HCT116 (cell line): ENCODE results near the gene ZNF555. TPM values are rescaled to one million over a fixed set of nuclear protein-coding genes. Genes with fewer than 3 reads are reported as not detected.

ENCODE experiments used
- ATAC-seq: fragments of 200-7000 bp; cut with Tn5 transposase; 2 replicates; pipeline ENCODE4 v1.9.1; 2020; ENCODE audit warnings: mild to moderate bottlenecking, moderate library complexity
- BruUV-seq: library from RNA; stranded (reverse); fragments of 400-500 nt; replicated peaks from 2 replicates; lab custom pipeline; 2021; lab: Mats Ljungman, UMichigan
- CTCF ChIA-PET: fragments of 300-600 bp; sonication (Branson Sonifier 250); formaldehyde crosslinking; loops from one replicate; lab custom pipeline; 2021; ENCODE audit warnings: antibody characterized with exemption; lab: Charles Lee
- POLR2A ChIA-PET: fragments of 300-600, 350-600 bp; sonication (Branson Sonifier 250); formaldehyde crosslinking; loops from one replicate; lab custom pipeline; 2021; ENCODE audit warnings: antibody characterized with exemption; lab: Charles Lee
- RAD21 ChIA-PET, 2 experiments: fragments of 300-600 bp; sonication (Branson Sonifier 250); formaldehyde crosslinking; loops; one replicate each; lab custom pipeline; 2023; ENCODE audit warnings: low total read pairs in 2 of 2; ENCODE audit not compliant: uncharacterized antibody in 2 of 2, unreplicated experiment in 2 of 2, low non-redundant PET in 1 of 2; lab: Charles Lee
- DNase-seq: peaks from one replicate; pipeline ENCODE4 v3.0.0-alpha.2; 2010; ENCODE audit warnings: low read depth, low spot score
- H2AFZ ChIP-seq: fragments of 200-600 bp; shearing (Covaris generic), sonication (generic); 2 replicates; pipeline ENCODE4 v1.6.1; 2017; ENCODE audit warnings: low read depth, mixed run types, mixed read lengths, antibody characterized with exemption, low read length; ENCODE audit not compliant: poor library complexity, severe bottlenecking
- H3K27ac ChIP-seq: 2 replicates; pipeline ENCODE4 v1.5.1; 2012; ENCODE audit warnings: low read depth, low read length
- H3K27me3 ChIP-seq: fragments of 200-600 bp; sonication (generic); 2 replicates; pipeline ENCODE4 v1.6.1; 2016; ENCODE audit warnings: mixed run types, low read length, mixed read lengths; ENCODE audit not compliant: insufficient read depth
- H3K36me3 ChIP-seq, 2 experiments: fragments of 200-500 bp in 1 of 2; fragments of 200-600 bp in 1 of 2; sonication (Bioruptor generic) in 1 of 2; sonication (generic) in 1 of 2; 2 replicates each; pipeline versions ENCODE4 v1.5.1 to v1.6.1; 2014 to 2016; ENCODE audit warnings: low read length in 2 of 2, inconsistent platforms in 1 of 2, mixed read lengths in 1 of 2, mixed run types in 1 of 2; ENCODE audit not compliant: insufficient read depth in 2 of 2, control insufficient read depth in 1 of 2
- H3K4me1 ChIP-seq, 2 experiments: fragments of 200-600 bp in 1 of 2; sonication (generic) in 1 of 2; 2 replicates each; pipeline versions ENCODE4 v1.5.1 to v1.6.1; 2012 to 2017; ENCODE audit warnings: low read length in 2 of 2, inconsistent platforms in 1 of 2, mild to moderate bottlenecking in 1 of 2, mixed read lengths in 1 of 2, mixed run types in 1 of 2, moderate library complexity in 1 of 2; ENCODE audit not compliant: insufficient read depth in 2 of 2, control insufficient read depth in 1 of 2
- H3K4me2 ChIP-seq: fragments of 200-600 bp; sonication (generic); 2 replicates; pipeline ENCODE4 v1.6.1; 2017; ENCODE audit warnings: mixed run types, low read length, mixed read lengths
- H3K4me3 ChIP-seq, 2 experiments: fragments of 200-600 bp in 1 of 2; sonication (generic) in 1 of 2; replicated peaks in 1 of 2; 2 replicates each; pipeline ENCODE4 v1.5.1; 2011 to 2016; ENCODE audit warnings: low read length in 2 of 2, control low read depth in 1 of 2, low read depth in 1 of 2, mild to moderate bottlenecking in 1 of 2, mixed read lengths in 1 of 2, mixed run types in 1 of 2
- H3K79me2 ChIP-seq: fragments of 200-600 bp; sonication (generic); 2 replicates; pipeline ENCODE4 v1.6.1; 2017; ENCODE audit warnings: mild to moderate bottlenecking, mixed run types, low read length, moderate library complexity, mixed read lengths; ENCODE audit not compliant: insufficient read depth
- H3K9ac ChIP-seq: fragments of 200-600 bp; sonication (generic); 2 replicates; pipeline ENCODE4 v1.6.1; 2016; ENCODE audit warnings: low read length, mixed read lengths
- H3K9me2 ChIP-seq: fragments of 200-600 bp; sonication (generic), shearing (Covaris generic); 2 replicates; pipeline ENCODE4 v1.6.1; 2017; ENCODE audit warnings: mixed run types, mild to moderate bottlenecking, moderate library complexity; ENCODE audit not compliant: insufficient read depth
- H3K9me3 ChIP-seq, 2 experiments: fragments of 200-500 bp in 1 of 2; fragments of 200-600 bp in 1 of 2; sonication (Bioruptor generic) in 1 of 2; sonication (generic) in 1 of 2; 2 replicates each; pipeline ENCODE4 v1.6.1; 2014 to 2017; ENCODE audit warnings: low read length in 2 of 2, mixed read lengths in 2 of 2, inconsistent platforms in 1 of 2, low read depth in 1 of 2, mild to moderate bottlenecking in 1 of 2, mixed run types in 1 of 2, moderate library complexity in 1 of 2; ENCODE audit not compliant: control insufficient read depth in 1 of 2, insufficient read depth in 1 of 2
- H4K20me1 ChIP-seq: fragments of 200-600 bp; sonication (generic), shearing (Covaris generic); 2 replicates; pipeline ENCODE4 v1.6.1; 2017; ENCODE audit warnings: mixed run types, mild to moderate bottlenecking, moderate library complexity; ENCODE audit not compliant: insufficient read depth
- CBX3 ChIP-seq: IDR thresholded peaks from 2 replicates; pipeline ENCODE4 v1.6.1; 2012; ENCODE audit warnings: low read depth
- CTCF ChIP-seq, 3 experiments: fragments of 200-600 bp in 1 of 3; sonication (generic) in 1 of 3; IDR thresholded peaks in 2 of 3; conservative IDR thresholded peaks in 1 of 3; 2 replicates each; pipeline ENCODE4 v1.5.1; 2012 to 2017; ENCODE audit warnings: low read depth in 2 of 3, low read length in 2 of 3, antibody characterized with exemption in 1 of 3, borderline replicate concordance in 1 of 3, control low read depth in 1 of 3, mild to moderate bottlenecking in 1 of 3, mixed read lengths in 1 of 3, mixed run types in 1 of 3, moderate library complexity in 1 of 3; ENCODE audit not compliant: insufficient read depth in 1 of 3
- EGR1 ChIP-seq: IDR thresholded peaks from 2 replicates; pipeline ENCODE4 v1.6.1; 2012; ENCODE audit warnings: low read depth
- ELF1 ChIP-seq: IDR thresholded peaks from 2 replicates; pipeline ENCODE4 v1.6.1; 2012; ENCODE audit warnings: low read depth, borderline replicate concordance
- EZH2 ChIP-seq: fragments of 200-600 bp; sonication (generic); IDR thresholded peaks from 2 replicates; pipeline ENCODE4 v1.6.1; 2017; ENCODE audit warnings: antibody characterized with exemption, mixed run types
- EZH2phosphoT487 ChIP-seq: fragments of 200-600 bp; IDR thresholded peaks from 2 replicates; pipeline ENCODE4 v1.6.1; 2018; ENCODE audit warnings: antibody characterized with exemption, borderline replicate concordance
- POLR2A ChIP-seq: IDR thresholded peaks from 2 replicates; pipeline ENCODE4 v1.7.0; 2011; ENCODE audit warnings: borderline replicate concordance; ENCODE audit not compliant: insufficient read depth, insufficient read length; ENCODE audit errors: extremely low read depth
- POLR2AphosphoS5 ChIP-seq: IDR thresholded peaks from 2 replicates; pipeline ENCODE4 v1.6.1; 2011; ENCODE audit warnings: mild to moderate bottlenecking, low read depth, low read length, moderate library complexity
- REST ChIP-seq: IDR thresholded peaks from 2 replicates; pipeline ENCODE4 v1.6.1; 2012; ENCODE audit warnings: low read depth
- SP1 ChIP-seq: IDR thresholded peaks from 2 replicates; pipeline ENCODE4 v1.6.1; 2012; ENCODE audit warnings: low read depth
- intact Hi-C: fragments of 100-400 bp; cut with micrococcal nuclease; formaldehyde crosslinking; loops from 2 replicates; pipeline ENCODE4 v1.10.0; 2022
- total RNA-seq: library from RNA; stranded (reverse); gene quantifications from one replicate; pipeline ENCODE4 v1.2.1, GENCODE V29; 2021; ENCODE audit not compliant: unreplicated experiment

The ZNF555 gene
- total RNA-seq, 1 experiment from 2014 or later = 4.5 TPM

GRCh38 chr19:2793126-2793525, 48.1 kb upstream of the ZNF555 start:
- no peak for DNase-seq
- Histone ChIP-seq H3K4me3 (no peak overlapping the region), H3K4me2 (no peak overlapping the region), H3K9me2 (no peaks in the 10 kb centered on the region), H3K79me2 (peaks cover 57% of the 10 kb centered on the region), H4K20me1 (no peaks in the 10 kb centered on the region), H3K27ac (no peak overlapping the region), H3K4me1 (no peaks in the 10 kb centered on the region), H3K27me3 (no peaks in the 10 kb centered on the region), H2AFZ (no peak overlapping the region), H3K36me3 (peaks cover 30 to 49% of the 10 kb centered on the region in 2 experiments; a peak in 3 of 4 replicates), H3K9me3 (no peaks in the 10 kb centered on the region), H3K9ac (no peak overlapping the region)
- intact Hi-C loops = no loop called here
- ATAC-seq = no peak
- ChIA-PET CTCF (no interaction called here), RAD21 (no interaction called here), POLR2A (no interaction called here)
- TF ChIP-seq CTCF (IDR thresholded peaks at IDR 0.05 in 2 of 3, conservative IDR thresholded peaks at IDR 0.05 in 1 of 3; ENCODE audit: borderline replicate concordance in 1 of 3, insufficient read depth in 1 of 3, low read depth in 2 of 3, low read length in 2 of 3) (no peak), EGR1 (no peak), EZH2 (no peak), EZH2phosphoT487 (no peak), ELF1 (no peak), POLR2A (no peak), REST (no peak), CBX3 (no peak), SP1 (no peak), POLR2AphosphoS5 (no peak)
- BruUV-seq = no TSS peak
